Right lobe of liver (tissue), 6 donors: ENCODE data around the gene C19orf18. TPM values are rescaled to one million over a fixed set of nuclear protein-coding genes. Genes with fewer than 3 reads are reported as not detected.
"Not testable (repeated sequence)": the region's sequence is repeated elsewhere in the genome, so short reads cannot be mapped to it uniquely, and the experiment has no call there.

Experiments
- ATAC-seq, 4 donors: fragments of 200-7000 bp; cut with Tn5 transposase; one replicate each; pipeline ENCODE4 v1.9.1; 2020; ENCODE audit warnings: mild to moderate bottlenecking in 4 of 4, moderate library complexity in 4 of 4
- DNase-seq, 3 donors: peaks; one replicate each; pipeline ENCODE4 v3.0.0-alpha.2; 2020
- H3K27ac ChIP-seq, 3 donors: fragments of 200-600 bp; one replicate each; pipeline ENCODE4 v1.8.0; 2022
- H3K27me3 ChIP-seq, 2 donors: fragments of 200-600 bp; one replicate each; pipeline ENCODE4 v1.8.0; 2022
- H3K36me3 ChIP-seq, 4 donors: fragments of 200-600 bp; sonication (generic) in 1 of 4; one replicate each; pipeline versions ENCODE4 v1.5.1 to v1.8.0; 2017 to 2022; ENCODE audit warnings: control low read depth in 1 of 4
- H3K4me1 ChIP-seq, 4 donors: fragments of 200-600 bp; sonication (generic) in 1 of 4; one replicate each; pipeline versions ENCODE4 v1.5.1 to v1.8.0; 2017 to 2022; ENCODE audit warnings: control low read depth in 1 of 4
- H3K4me3 ChIP-seq, 3 donors: fragments of 200-600 bp; one replicate each; pipeline ENCODE4 v1.8.0; 2022
- H3K9me3 ChIP-seq, 4 donors: fragments of 200-600 bp; sonication (generic) in 1 of 4; one replicate each; pipeline versions ENCODE4 v1.5.1 to v1.8.0; 2017 to 2022; ENCODE audit warnings: control low read depth in 1 of 4
- CTCF ChIP-seq, 4 donors: fragments of 200-600 bp in 3 of 4; fragments of 450-650 bp in 1 of 4; IDR thresholded peaks; one replicate each; pipeline versions ENCODE4 v1.5.1 to v1.8.0; 2016 to 2022; ENCODE audit warnings: antibody characterized with exemption in 4 of 4, mild to moderate bottlenecking in 2 of 4
- POLR2A ChIP-seq: fragments of 450-650 bp; IDR thresholded peaks from one replicate; pipeline ENCODE4 v1.6.1; 2017; ENCODE audit warnings: antibody characterized with exemption, mild to moderate bottlenecking
- WGBS: methylation state at CpG from one replicate; pipeline ENCODE4 v1.1.6; 2018; ENCODE audit warnings: low coverage, low lambda C conversion rate; ENCODE audit not compliant: insufficient coverage; ENCODE audit errors: missing lambda C conversion rate; 5-methylcytosine and 5-hydroxymethylcytosine counted together
- intact Hi-C, 2 donors: fragments of 100-400 bp; cut with DNase I; formaldehyde crosslinking; loops; one replicate each; pipeline versions ENCODE4 v1.11.2 to v1.14.1; 2022
- total RNA-seq, 6 experiments: library from RNA; depleted of rRNA in 2 of 6; stranded (reverse); fragments of >200 nt in 2 of 6; fragmentation: NEBNext Ultra II Directional in 3 of 6; extraction: Animal tissue kit (Norgen Biotek cat#: 25700) in 3 of 6; gene quantifications; one replicate each; pipeline versions ENCODE4 v1.1.0 to v1.2.4, GENCODE V29; 2016 to 2023
- donor health status: DM: no; HTN: yes; CAD: no.
- donor health status: DM: no; HTN: no; CAD: no.
- donor health status: DM: no; HTN: no; CAD: no.
- donor health status: DM: no; HTN: yes; CAD: no.
- donor health status: DM: no; HTN: yes; CAD: no.

Gene C19orf18
- total RNA-seq, 6 experiments from 2014 or later: 0.24 to 0.88 (median 0.39) TPM; not detected in 3

GRCh38 chr19:58014141-58014540 lies 39.8 kb upstream of the C19orf18 start:
- intact Hi-C loops: no loop called here
- H3K4me3 ChIP-seq: no peak overlapping the region

GRCh38 chr19:58010507-58010906 lies 36.2 kb upstream of the C19orf18 start:
- peaks cover 0 to 5% (median 0%) of the 10 kb centered on the region in 4 donors for H3K9me3 ChIP-seq

More at GRCh38 chr19:58014141-58014540, 39.8 kb upstream of the C19orf18 start:
- Histone ChIP-seq H3K4me1 (no peaks in the 10 kb centered on the region), H3K9me3 (no peaks in the 10 kb centered on the region), H3K36me3 (no peaks in the 10 kb centered on the region), H3K27ac (no peak overlapping the region), H3K27me3 (no peaks in the 10 kb centered on the region)
- ATAC-seq: no peak
- TF ChIP-seq CTCF (IDR thresholded peaks at IDR 0.05): no peak
- TF ChIP-seq POLR2A: no peak
- no peak for DNase-seq
- whole genome bisulfite sequencing: 38% methylated on average over 5 of the region's 5 CpGs

GRCh38 chr19:58009666-58010301 lies 35.5 kb upstream of the C19orf18 start:
- TF ChIP-seq POLR2A: no peak
- TF ChIP-seq CTCF (IDR thresholded peaks at IDR 0.05): no peak
- Histone ChIP-seq H3K27ac (no peak overlapping the region), H3K4me3 (peak overlapping the region in 1 of 3 donors; percentile 46), H3K4me1 (no peaks in the 10 kb centered on the region), H3K36me3 (peaks cover 0 to 4% (median 1%) of the 10 kb centered on the region in 4 donors), H3K27me3 (no peaks in the 10 kb centered on the region), H3K9me3 (peaks cover 0 to 5% (median 0%) of the 10 kb centered on the region in 4 donors)
- WGBS: 0% methylated on average over 1 of the region's 41 CpGs
- ATAC-seq (peak; percentile 76 to 99 (median 92)), DNase-seq (peak; percentile 57 to 84 (median 73))
- intact Hi-C loops: no loop called here

More at GRCh38 chr19:58010507-58010906, 36.2 kb upstream of the C19orf18 start:
- no peak overlapping the region for H3K27ac ChIP-seq
- H3K36me3 ChIP-seq: peaks cover 0 to 4% (median 0%) of the 10 kb centered on the region in 4 donors
- no peak overlapping the region for H3K4me3 ChIP-seq
- intact Hi-C loops: no loop called here
- no peaks in the 10 kb centered on the region for H3K27me3 ChIP-seq
- TF ChIP-seq POLR2A (no peak), CTCF (IDR thresholded peaks at IDR 0.05) (no peak)
- no peak for ATAC-seq
- whole genome bisulfite sequencing: 60% methylated on average over 9 of the region's 22 CpGs
- H3K4me1 ChIP-seq: no peaks in the 10 kb centered on the region
- no peak for DNase-seq

- H3K36me3 ChIP-seq: peaks cover 0 to 5% (median 2%) of the 10 kb centered on the region in 4 donors
- no peaks in the 10 kb centered on the region for H3K27me3 ChIP-seq
- WGBS: 5% methylated on average over 12 of the region's 21 CpGs
- intact Hi-C loops: no loop called here
- peak overlapping the region in 1 of 3 donors; percentile 46 for H3K4me3 ChIP-seq
- no peaks in the 10 kb centered on the region for H3K4me1 ChIP-seq
- peaks cover 0 to 5% (median 0%) of the 10 kb centered on the region in 4 donors for H3K9me3 ChIP-seq
- ATAC-seq (no peak), DNase-seq (peak in 1 of 3 donors; percentile 57)
- H3K27ac ChIP-seq: no peak overlapping the region
- no peak for TF ChIP-seq CTCF (IDR thresholded peaks at IDR 0.05)
- TF ChIP-seq POLR2A: no peak
These were observed 34.9 kb upstream of the C19orf18 start for GRCh38 chr19:58009301-58009665.

- intact Hi-C loops, H3K9me3 ChIP-seq, H3K36me3 ChIP-seq, H3K4me1 ChIP-seq, ATAC-seq, H3K27ac ChIP-seq, H3K27me3 ChIP-seq, H3K4me3 ChIP-seq, DNase-seq: not testable (repeated sequence)
- WGBS: 44% methylated on average over 9 of the region's 10 CpGs
These were observed 34.5 kb upstream of the C19orf18 start for GRCh38 chr19:58008877-58009276.
